ENCODE measurements around the gene PRELID3B.

DNA sequence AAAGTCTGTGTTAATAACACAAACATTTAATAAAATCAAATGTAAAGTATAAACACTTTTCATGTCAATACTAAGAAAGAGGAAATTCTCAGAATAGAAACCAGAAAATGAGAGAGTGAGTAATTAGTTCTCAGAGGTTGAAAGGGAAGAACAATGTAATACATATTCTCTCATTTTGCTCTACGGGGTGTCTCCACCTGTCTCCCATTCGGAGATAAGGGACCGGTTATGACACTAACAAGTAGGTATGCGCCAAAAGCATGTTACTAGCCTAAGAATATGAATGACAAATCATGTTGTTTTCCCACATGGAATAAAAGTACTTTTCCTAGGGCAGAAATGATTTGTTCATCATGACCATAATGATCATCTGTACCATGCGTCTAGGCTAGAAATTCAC is 35.6 kb upstream of the PRELID3B start:
- TF ChIP-seq, protein P1, sequence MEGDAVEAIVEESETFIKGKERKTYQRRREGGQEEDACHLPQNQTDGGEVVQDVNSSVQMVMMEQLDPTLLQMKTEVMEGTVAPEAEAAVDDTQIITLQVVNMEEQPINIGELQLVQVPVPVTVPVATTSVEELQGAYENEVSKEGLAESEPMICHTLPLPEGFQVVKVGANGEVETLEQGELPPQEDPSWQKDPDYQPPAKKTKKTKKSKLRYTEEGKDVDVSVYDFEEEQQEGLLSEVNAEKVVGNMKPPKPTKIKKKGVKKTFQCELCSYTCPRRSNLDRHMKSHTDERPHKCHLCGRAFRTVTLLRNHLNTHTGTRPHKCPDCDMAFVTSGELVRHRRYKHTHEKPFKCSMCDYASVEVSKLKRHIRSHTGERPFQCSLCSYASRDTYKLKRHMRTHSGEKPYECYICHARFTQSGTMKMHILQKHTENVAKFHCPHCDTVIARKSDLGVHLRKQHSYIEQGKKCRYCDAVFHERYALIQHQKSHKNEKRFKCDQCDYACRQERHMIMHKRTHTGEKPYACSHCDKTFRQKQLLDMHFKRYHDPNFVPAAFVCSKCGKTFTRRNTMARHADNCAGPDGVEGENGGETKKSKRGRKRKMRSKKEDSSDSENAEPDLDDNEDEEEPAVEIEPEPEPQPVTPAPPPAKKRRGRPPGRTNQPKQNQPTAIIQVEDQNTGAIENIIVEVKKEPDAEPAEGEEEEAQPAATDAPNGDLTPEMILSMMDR (IDR thresholded peaks at IDR 0.05; ENCODE audit: insufficient read depth, low read length, poor library complexity, severe bottlenecking) = no peak
- no peak for TF ChIP-seq EZH2phosphoT487 (conservative IDR thresholded peaks at IDR 0.05; ENCODE audit: low read length)
